ENCODE results near the gene THRB.

- TF ChIP-seq ZNF3 (CRISPR knock-in tag; IDR thresholded peaks at IDR 0.05) (no peak), FOXP1 (CRISPR knock-in tag; IDR thresholded peaks at IDR 0.05) (no peak)
Measured at GRCh38 chr3:24240306-24240705, 254.3 kb downstream of the THRB start.

All from K562 (cell line).